Mesenchymal stem cell (in vitro differentiated cells and primary cell): ENCODE results near the gene FTO.

Experiments
- DNase-seq: peaks from one replicate; pipeline ENCODE4 v3.0.0-alpha.2; 2013
- H2AFZ ChIP-seq: one replicate; pipeline ENCODE4 v1.6.1; 2013; ENCODE audit warnings: low read depth, mild to moderate bottlenecking, control low read depth, inconsistent platforms, low read length, moderate library complexity
- H2AK5ac ChIP-seq: 2 replicates; pipeline ENCODE4 v1.6.1; 2013; ENCODE audit warnings: low read length, moderate library complexity, mild to moderate bottlenecking, inconsistent platforms; ENCODE audit not compliant: severe bottlenecking
- H2BK120ac ChIP-seq: one replicate; pipeline ENCODE4 v1.6.1; 2013; ENCODE audit warnings: low read depth, mild to moderate bottlenecking, inconsistent platforms, low read length, moderate library complexity
- H2BK12ac ChIP-seq, 2 experiments: one replicate each; pipeline ENCODE4 v1.6.1; 2013; ENCODE audit warnings: inconsistent platforms in 2 of 2, low read length in 2 of 2, mild to moderate bottlenecking in 2 of 2, moderate library complexity in 2 of 2, control low read depth in 1 of 2
- H2BK15ac ChIP-seq: one replicate; pipeline ENCODE4 v1.6.1; 2013; ENCODE audit warnings: mild to moderate bottlenecking, low read depth, inconsistent platforms; ENCODE audit not compliant: poor library complexity, severe bottlenecking
- H2BK5ac ChIP-seq: 2 replicates; pipeline ENCODE4 v1.6.1; 2013; ENCODE audit warnings: low read depth, mild to moderate bottlenecking, low read length, control low read depth, inconsistent platforms; ENCODE audit not compliant: poor library complexity, severe bottlenecking
- H3K14ac ChIP-seq, 2 experiments: one replicate each; pipeline ENCODE4 v1.6.1; 2013; ENCODE audit warnings: inconsistent platforms in 2 of 2, low read length in 2 of 2, control low read depth in 1 of 2, mild to moderate bottlenecking in 1 of 2, moderate library complexity in 1 of 2
- H3K18ac ChIP-seq, 2 experiments: one replicate each; pipeline ENCODE4 v1.6.1; 2013; ENCODE audit warnings: inconsistent platforms in 2 of 2, low read length in 2 of 2, control low read depth in 1 of 2, low read depth in 1 of 2, mild to moderate bottlenecking in 1 of 2
- H3K23ac ChIP-seq, 2 experiments: one replicate each; pipeline ENCODE4 v1.6.1; 2013; ENCODE audit warnings: inconsistent platforms in 2 of 2, low read length in 2 of 2, mild to moderate bottlenecking in 2 of 2, moderate library complexity in 2 of 2, control low read depth in 1 of 2
- H3K27ac ChIP-seq: 2 replicates; pipeline ENCODE4 v1.5.1; 2013; ENCODE audit warnings: mild to moderate bottlenecking, moderate library complexity, low read length, control low read depth, inconsistent platforms; ENCODE audit not compliant: poor library complexity, severe bottlenecking
- H3K27me3 ChIP-seq, 2 experiments: 2 replicates each; pipeline versions ENCODE4 v1.6.1 to v1.7.0; 2013; ENCODE audit warnings: low read length in 2 of 2, mild to moderate bottlenecking in 2 of 2, moderate library complexity in 2 of 2, control low read depth in 1 of 2, inconsistent platforms in 1 of 2; ENCODE audit not compliant: control insufficient read depth in 1 of 2, insufficient read depth in 1 of 2
- H3K36me3 ChIP-seq, 2 experiments: 2 replicates each; pipeline versions ENCODE4 v1.6.1 to v1.7.0; 2013; ENCODE audit warnings: low read length in 2 of 2, control low read depth in 1 of 2, inconsistent platforms in 1 of 2, low read depth in 1 of 2, mild to moderate bottlenecking in 1 of 2; ENCODE audit not compliant: insufficient read depth in 2 of 2, control insufficient read depth in 1 of 2
- H3K4ac ChIP-seq, 2 experiments: one replicate each; pipeline ENCODE4 v1.6.1; 2013; ENCODE audit warnings: inconsistent platforms in 2 of 2, low read length in 2 of 2, mild to moderate bottlenecking in 2 of 2, moderate library complexity in 2 of 2, control low read depth in 1 of 2, low read depth in 1 of 2
- H3K4me1 ChIP-seq: 2 replicates; pipeline ENCODE4 v1.6.1; 2013; ENCODE audit warnings: low read depth, low read length, control low read depth; ENCODE audit not compliant: control insufficient read depth, insufficient read depth
- H3K4me2 ChIP-seq: 2 replicates; pipeline ENCODE4 v1.6.1; 2013; ENCODE audit warnings: low read length, mild to moderate bottlenecking, inconsistent platforms; ENCODE audit not compliant: poor library complexity, severe bottlenecking
- H3K4me3 ChIP-seq, 2 experiments: 2 replicates each; pipeline versions ENCODE4 v1.5.1 to v1.7.0; 2013; ENCODE audit warnings: low read length in 2 of 2, mild to moderate bottlenecking in 2 of 2, control low read depth in 1 of 2, low read depth in 1 of 2; ENCODE audit not compliant: insufficient read depth in 1 of 2
- H3K79me1 ChIP-seq: replicated peaks from 2 replicates; pipeline ENCODE4 v1.6.1; 2013; ENCODE audit warnings: mild to moderate bottlenecking, control low read depth, low read length, inconsistent platforms; ENCODE audit not compliant: poor library complexity, severe bottlenecking
- H3K9ac ChIP-seq: 2 replicates; pipeline ENCODE4 v1.7.0; 2013; ENCODE audit warnings: mild to moderate bottlenecking, low read length, moderate library complexity
- H3K9me3 ChIP-seq: 2 replicates; pipeline ENCODE4 v1.7.0; 2013; ENCODE audit warnings: mild to moderate bottlenecking, low read length; ENCODE audit not compliant: control insufficient read depth
- H4K8ac ChIP-seq: one replicate; pipeline ENCODE4 v1.6.1; 2013; ENCODE audit warnings: inconsistent platforms, mild to moderate bottlenecking, low read length, moderate library complexity
- H4K91ac ChIP-seq: one replicate; pipeline ENCODE4 v1.6.1; 2013; ENCODE audit warnings: mild to moderate bottlenecking, low read length, inconsistent platforms
- WGBS: methylation state at CpG from one replicate; pipeline ENCODE4 v1.1.7; 2013; ENCODE audit warnings: mixed read lengths; 5-methylcytosine and 5-hydroxymethylcytosine counted together

FTO gene

DNA sequence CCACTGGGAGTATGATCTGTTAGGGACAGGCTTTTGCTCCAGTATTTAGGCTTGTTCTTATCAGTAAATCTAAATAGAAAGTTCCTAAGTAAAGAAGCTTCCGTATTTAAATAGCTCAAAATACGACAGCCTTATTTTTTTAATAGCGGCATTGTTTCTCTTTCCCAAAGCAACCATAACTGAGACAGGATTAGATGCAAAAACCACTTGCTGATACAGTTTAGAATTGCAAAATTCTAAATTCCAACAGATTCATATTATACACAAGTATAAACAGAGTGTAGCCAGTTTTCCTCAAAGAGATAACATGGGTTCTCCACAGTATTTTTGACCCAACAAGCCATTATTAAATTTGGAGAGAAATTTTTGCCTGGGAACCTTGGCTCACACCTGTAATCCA, 276.7 kb downstream of the FTO start:
- Histone ChIP-seq H3K23ac (no peak overlapping the region), H3K18ac (no peak overlapping the region), H3K9ac (no peak overlapping the region), H4K91ac (no peak overlapping the region), H3K4me2 (no peak overlapping the region), H4K8ac (no peak overlapping the region), H2BK12ac (no peak overlapping the region), H3K4ac (no peak overlapping the region), H3K79me1 (peaks cover 3% of the 10 kb centered on the region), H3K14ac (no peak overlapping the region), H2BK15ac (no peak overlapping the region), H3K9me3 (no peaks in the 10 kb centered on the region), H2AK5ac (no peak overlapping the region), H3K4me3 (no peak overlapping the region), H3K27me3 (no peaks in the 10 kb centered on the region), H3K36me3 (no peaks in the 10 kb centered on the region), H2AFZ (no peak overlapping the region), H3K27ac (no peak overlapping the region), H2BK5ac (no peak overlapping the region), H2BK120ac (no peak overlapping the region), H3K4me1 (no peaks in the 10 kb centered on the region)
- no peak for DNase-seq
- WGBS: 100% methylated on average over 3 of the region's 3 CpGs

DNA sequence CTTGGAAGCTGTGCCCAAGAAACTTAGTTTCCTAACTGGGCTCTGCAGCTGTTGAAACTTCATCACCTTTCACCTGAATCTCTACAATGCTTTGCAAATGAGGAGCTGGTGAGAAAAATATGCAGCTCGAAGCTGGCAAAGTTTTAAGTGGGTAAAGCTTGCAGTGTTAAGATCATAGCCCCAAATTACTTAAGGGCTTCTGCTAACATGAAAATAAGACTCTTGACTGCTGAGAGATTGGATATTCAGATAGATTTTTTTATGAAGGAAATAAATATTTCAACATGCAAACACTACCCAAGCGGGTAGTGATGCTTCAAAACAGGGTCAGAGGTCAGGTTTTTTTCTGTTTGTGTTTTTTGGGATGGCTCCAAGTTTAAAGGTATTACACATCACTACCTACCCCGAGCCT, 278.7 kb downstream of the FTO start:
- Histone ChIP-seq H4K8ac (no peak overlapping the region), H2BK5ac (no peak overlapping the region), H3K4me3 (no peak overlapping the region), H3K4me1 (no peaks in the 10 kb centered on the region), H3K14ac (no peak overlapping the region), H3K27ac (no peak overlapping the region), H2BK15ac (no peak overlapping the region), H3K36me3 (no peaks in the 10 kb centered on the region), H3K18ac (no peak overlapping the region), H3K27me3 (no peaks in the 10 kb centered on the region), H3K79me1 (peaks cover 6% of the 10 kb centered on the region), H2BK120ac (no peak overlapping the region), H3K4ac (no peak overlapping the region), H2AK5ac (no peak overlapping the region), H3K23ac (no peak overlapping the region), H3K4me2 (no peak overlapping the region), H2BK12ac (no peak overlapping the region), H4K91ac (no peak overlapping the region), H2AFZ (no peak overlapping the region), H3K9ac (no peak overlapping the region), H3K9me3 (no peaks in the 10 kb centered on the region)
- no peak for DNase-seq
- 83% methylated on average over 1 of the region's 3 CpGs for WGBS

DNA sequence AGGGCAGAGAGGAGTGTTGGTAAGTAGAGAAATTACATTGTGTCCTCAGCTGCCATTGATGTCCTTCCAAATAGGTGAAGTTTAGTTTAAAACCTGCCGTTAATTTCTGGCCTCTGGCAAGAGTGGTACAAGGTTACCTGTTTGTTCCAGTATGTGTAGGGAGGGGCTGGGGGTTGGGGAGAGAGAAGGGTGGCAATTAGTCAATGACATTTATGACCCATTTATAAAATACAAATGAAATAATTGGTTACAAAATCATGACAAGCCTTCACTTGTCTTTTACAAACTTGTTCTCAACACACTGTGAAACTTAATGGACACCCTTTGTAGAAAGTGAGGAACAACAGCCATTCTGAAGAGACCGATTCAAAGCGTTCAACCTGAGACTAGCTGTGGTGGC, 281.0 kb downstream of the FTO start:
- H3K4me2 ChIP-seq: no peak overlapping the region
- H3K18ac ChIP-seq: no peak overlapping the region
- H2BK15ac ChIP-seq: no peak overlapping the region
- no peak overlapping the region for H3K14ac ChIP-seq
- 100% methylated on average over 3 of the region's 3 CpGs for WGBS
- H3K23ac ChIP-seq: no peak overlapping the region
- no peaks in the 10 kb centered on the region for H3K4me1 ChIP-seq
- H3K4me3 ChIP-seq: no peak overlapping the region
- H3K9me3 ChIP-seq: no peaks in the 10 kb centered on the region
- no peak overlapping the region for H3K27ac ChIP-seq
- H3K79me1 ChIP-seq: peaks cover 6% of the 10 kb centered on the region
- H2BK120ac ChIP-seq: no peak overlapping the region
- no peak overlapping the region for H2AK5ac ChIP-seq
- H2BK12ac ChIP-seq: no peak overlapping the region
- no peak overlapping the region for H2BK5ac ChIP-seq
- no peaks in the 10 kb centered on the region for H3K27me3 ChIP-seq
- no peak overlapping the region for H4K8ac ChIP-seq
- no peak overlapping the region for H2AFZ ChIP-seq
- no peak for DNase-seq
- H3K36me3 ChIP-seq: no peaks in the 10 kb centered on the region
- no peak overlapping the region for H4K91ac ChIP-seq
- no peak overlapping the region for H3K9ac ChIP-seq
- no peak overlapping the region for H3K4ac ChIP-seq

DNA sequence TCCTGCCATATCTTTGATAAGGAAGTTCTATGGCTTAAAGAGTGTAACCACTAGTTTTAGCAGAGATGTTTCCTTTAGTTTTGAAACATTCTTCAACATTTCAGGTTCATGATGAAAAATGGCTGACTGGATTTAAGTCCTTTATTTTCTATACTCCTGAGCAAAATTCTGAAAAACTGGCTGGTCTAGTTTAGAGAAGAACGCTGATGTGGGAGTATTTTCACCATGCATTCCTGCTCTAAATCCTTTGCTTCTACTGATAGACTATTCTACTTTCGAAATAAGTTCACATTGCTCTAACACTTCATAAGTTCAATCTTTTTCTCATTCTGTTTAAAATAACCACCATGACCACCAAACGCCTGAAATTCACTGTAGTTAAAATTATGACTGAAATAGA, 281.9 kb downstream of the FTO start:
- Histone ChIP-seq H4K91ac (no peak overlapping the region), H2BK5ac (no peak overlapping the region), H2AFZ (no peak overlapping the region), H2BK12ac (no peak overlapping the region), H3K27me3 (no peaks in the 10 kb centered on the region), H3K14ac (no peak overlapping the region), H3K9ac (no peak overlapping the region), H3K79me1 (peaks cover 3% of the 10 kb centered on the region), H3K4ac (no peak overlapping the region), H3K4me2 (no peak overlapping the region), H3K4me3 (no peak overlapping the region), H3K23ac (no peak overlapping the region), H2BK15ac (no peak overlapping the region), H3K36me3 (no peaks in the 10 kb centered on the region), H3K18ac (no peak overlapping the region), H2BK120ac (no peak overlapping the region), H3K27ac (no peak overlapping the region), H3K9me3 (no peaks in the 10 kb centered on the region), H4K8ac (no peak overlapping the region), H3K4me1 (peaks cover 4% of the 10 kb centered on the region), H2AK5ac (no peak overlapping the region)
- no peak for DNase-seq
- WGBS: 92% methylated on average over 3 of the region's 3 CpGs
